Prostate gland (tissue), 2 donors: Measurements from ENCODE around the gene FER. TPM values are rescaled to one million over a fixed set of nuclear protein-coding genes. Genes with fewer than 3 reads are reported as not detected.
"Not testable (repeated sequence)": the region's sequence is repeated elsewhere in the genome, so short reads cannot be mapped to it uniquely, and the experiment has no call there.

Experiments
- DNase-seq: peaks from one replicate; pipeline ENCODE4 v3.0.0-alpha.2; 2019; ENCODE audit warnings: low spot score
- H3K27ac ChIP-seq, 2 donors: fragments of 200-600 bp; sonication (generic); 2 replicates each; pipeline ENCODE4 v1.5.1; 2017 to 2019
- H3K27me3 ChIP-seq: fragments of 200-600 bp; sonication (generic); replicated peaks from 2 replicates; pipeline ENCODE4 v1.5.1; 2019; ENCODE audit not compliant: insufficient read depth
- H3K36me3 ChIP-seq, 2 donors: fragments of 200-600 bp; sonication (generic); 1 replicate in 1 of 2; 2 replicates in 1 of 2; pipeline versions ENCODE4 v1.5.1 to v1.8.1; 2017 to 2019
- H3K4me1 ChIP-seq: fragments of 200-600 bp; sonication (generic); replicated peaks from 2 replicates; pipeline ENCODE4 v1.5.1; 2019
- H3K4me3 ChIP-seq, 2 donors: fragments of 200-600 bp; sonication (generic); 2 replicates each; pipeline ENCODE4 v1.5.1; 2017 to 2019
- H3K9me3 ChIP-seq: fragments of 200-600 bp; sonication (generic); 2 replicates; pipeline ENCODE4 v1.5.1; 2017
- POLR2A ChIP-seq: fragments of 450-650 bp; IDR thresholded peaks from one replicate; pipeline ENCODE4 v1.6.1; 2016; ENCODE audit warnings: antibody characterized with exemption, mild to moderate bottlenecking
- POLR2AphosphoS5 ChIP-seq: sonication (generic); formaldehyde crosslinking; IDR thresholded peaks from one replicate; pipeline ENCODE4 v1.6.1; 2017; ENCODE audit warnings: antibody characterized with exemption
- WGBS: methylation state at CpG from one replicate; pipeline ENCODE4 v1.1.5; 2018; 5-methylcytosine and 5-hydroxymethylcytosine counted together
- intact Hi-C: fragments of 100-400 bp; cut with DNase I; formaldehyde crosslinking; loops from one replicate; pipeline ENCODE4 v1.14.2; 2022
- total RNA-seq, 2 donors: library from RNA; depleted of rRNA; stranded (reverse); fragments of >200 nt; gene quantifications; one replicate each; pipeline ENCODE4 v1.1.0, GENCODE V29; 2016
- TF ChIP-seq, protein P1 (sequence below), 4 experiments: fragments of 200-600 bp in 2 of 4; fragments of 450-650 bp in 2 of 4; sonication (generic) in 2 of 4; IDR thresholded peaks; 1 replicate in 3 of 4; 2 replicates in 1 of 4; pipeline ENCODE4 v1.5.1; 2016 to 2019; ENCODE audit warnings: antibody characterized with exemption in 4 of 4, mild to moderate bottlenecking in 2 of 4, moderate library complexity in 2 of 4

Gene FER
- total RNA-seq, 2 donors from 2014 or later: 9.1 to 36.0 TPM

DNA sequence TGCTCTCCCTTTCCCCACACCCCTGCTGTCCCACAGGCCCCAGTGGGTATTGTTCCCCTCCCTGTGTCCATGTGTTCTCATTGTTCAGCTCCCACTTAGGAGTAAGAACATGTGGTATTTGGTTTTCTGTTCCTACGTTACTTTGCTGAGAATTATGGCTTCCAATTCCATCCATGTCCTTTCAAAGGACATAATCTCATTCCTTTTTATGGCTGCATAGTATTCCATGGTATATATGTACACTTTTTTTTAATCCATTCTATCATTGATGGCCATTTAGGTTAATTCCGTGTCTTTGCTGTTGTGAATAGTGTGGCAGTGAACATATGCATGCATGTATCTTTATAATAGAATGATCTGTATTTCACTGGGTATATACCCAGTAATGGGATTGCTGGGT, 25.6 kb downstream of the FER start:
- TF ChIP-seq POLR2A: no peak
- TF ChIP-seq POLR2AphosphoS5: no peak
- TF ChIP-seq, protein P1, sequence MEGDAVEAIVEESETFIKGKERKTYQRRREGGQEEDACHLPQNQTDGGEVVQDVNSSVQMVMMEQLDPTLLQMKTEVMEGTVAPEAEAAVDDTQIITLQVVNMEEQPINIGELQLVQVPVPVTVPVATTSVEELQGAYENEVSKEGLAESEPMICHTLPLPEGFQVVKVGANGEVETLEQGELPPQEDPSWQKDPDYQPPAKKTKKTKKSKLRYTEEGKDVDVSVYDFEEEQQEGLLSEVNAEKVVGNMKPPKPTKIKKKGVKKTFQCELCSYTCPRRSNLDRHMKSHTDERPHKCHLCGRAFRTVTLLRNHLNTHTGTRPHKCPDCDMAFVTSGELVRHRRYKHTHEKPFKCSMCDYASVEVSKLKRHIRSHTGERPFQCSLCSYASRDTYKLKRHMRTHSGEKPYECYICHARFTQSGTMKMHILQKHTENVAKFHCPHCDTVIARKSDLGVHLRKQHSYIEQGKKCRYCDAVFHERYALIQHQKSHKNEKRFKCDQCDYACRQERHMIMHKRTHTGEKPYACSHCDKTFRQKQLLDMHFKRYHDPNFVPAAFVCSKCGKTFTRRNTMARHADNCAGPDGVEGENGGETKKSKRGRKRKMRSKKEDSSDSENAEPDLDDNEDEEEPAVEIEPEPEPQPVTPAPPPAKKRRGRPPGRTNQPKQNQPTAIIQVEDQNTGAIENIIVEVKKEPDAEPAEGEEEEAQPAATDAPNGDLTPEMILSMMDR (IDR thresholded peaks at IDR 0.05): no peak
- intact Hi-C loops: no loop called here
- Histone ChIP-seq H3K27me3 (no peaks in the 10 kb centered on the region), H3K27ac (no peak overlapping the region), H3K4me3 (no peak overlapping the region), H3K4me1 (no peaks in the 10 kb centered on the region), H3K36me3 (no peaks in the 10 kb centered on the region), H3K9me3 (no peaks in the 10 kb centered on the region)
- DNase-seq: no peak
- 100% methylated on average over 2 of the region's 2 CpGs for WGBS

DNA sequence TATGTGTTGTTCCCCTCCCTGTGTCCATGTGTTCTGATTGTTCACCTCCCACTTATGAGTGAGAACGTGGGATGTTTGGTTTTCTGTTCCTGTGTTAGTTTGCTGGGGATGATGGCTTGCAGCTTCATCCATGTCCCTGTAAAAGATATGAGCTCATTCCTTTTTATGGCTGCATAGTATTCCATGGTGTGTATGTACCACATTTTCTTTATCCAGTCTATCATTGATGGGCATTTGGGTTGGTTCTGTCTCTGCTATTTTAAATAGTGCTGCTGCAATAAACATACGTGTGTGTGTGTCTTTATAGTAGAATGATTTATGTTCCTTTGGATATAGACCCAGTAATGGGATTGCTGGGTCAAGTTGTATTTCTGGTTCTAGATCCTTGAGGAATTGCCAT, 26.4 kb downstream of the FER start:
- H3K27me3 ChIP-seq, DNase-seq, H3K4me3 ChIP-seq, H3K4me1 ChIP-seq, H3K9me3 ChIP-seq, H3K27ac ChIP-seq, intact Hi-C loops, H3K36me3 ChIP-seq: not testable (repeated sequence)
- WGBS: 90% methylated on average over 2 of the region's 2 CpGs

DNA sequence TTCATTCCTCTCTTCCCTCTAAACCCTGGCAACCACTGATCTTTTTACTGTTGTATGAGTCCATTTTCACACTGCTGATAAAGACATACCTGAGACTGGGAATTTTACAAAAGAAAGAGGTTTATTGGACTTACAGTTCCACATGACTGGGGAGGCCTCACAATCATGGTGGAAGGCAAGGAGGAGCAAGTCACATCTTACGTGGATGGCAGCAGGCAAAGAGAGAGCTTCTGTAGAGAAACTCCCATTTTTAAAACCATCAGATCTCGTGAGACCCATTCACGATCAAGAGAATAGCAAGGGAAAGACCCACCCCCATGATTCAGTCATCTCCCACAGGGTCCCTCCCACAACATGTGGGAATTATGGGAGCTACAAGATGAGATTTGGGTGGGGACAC, 29.9 kb downstream of the FER start:
- H3K9me3 ChIP-seq, H3K36me3 ChIP-seq, H3K27me3 ChIP-seq, intact Hi-C loops, H3K4me3 ChIP-seq, H3K4me1 ChIP-seq, H3K27ac ChIP-seq, DNase-seq: not testable (repeated sequence)
- WGBS: 97% methylated on average over 3 of the region's 3 CpGs

DNA sequence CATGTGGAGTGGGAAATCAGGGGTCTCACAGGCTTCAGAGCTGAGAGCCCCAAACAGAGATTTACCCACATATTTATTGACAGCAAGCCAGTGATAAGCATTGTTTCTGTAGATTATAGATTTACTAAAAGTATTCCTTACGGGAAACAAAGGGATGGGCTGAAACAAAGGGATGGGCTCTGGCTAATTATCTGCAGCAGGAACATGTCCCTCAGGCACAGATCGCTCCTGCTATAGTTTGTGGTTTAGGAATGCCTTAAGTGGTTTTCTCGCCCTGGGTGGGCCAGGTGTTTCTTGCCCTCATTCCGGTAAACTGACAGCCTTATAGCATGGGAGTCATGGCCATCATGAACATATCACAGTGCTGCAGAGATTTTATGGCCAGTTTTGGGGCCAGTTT, 36.9 kb downstream of the FER start:
- DNase-seq, H3K4me1 ChIP-seq: not testable (repeated sequence)

DNA sequence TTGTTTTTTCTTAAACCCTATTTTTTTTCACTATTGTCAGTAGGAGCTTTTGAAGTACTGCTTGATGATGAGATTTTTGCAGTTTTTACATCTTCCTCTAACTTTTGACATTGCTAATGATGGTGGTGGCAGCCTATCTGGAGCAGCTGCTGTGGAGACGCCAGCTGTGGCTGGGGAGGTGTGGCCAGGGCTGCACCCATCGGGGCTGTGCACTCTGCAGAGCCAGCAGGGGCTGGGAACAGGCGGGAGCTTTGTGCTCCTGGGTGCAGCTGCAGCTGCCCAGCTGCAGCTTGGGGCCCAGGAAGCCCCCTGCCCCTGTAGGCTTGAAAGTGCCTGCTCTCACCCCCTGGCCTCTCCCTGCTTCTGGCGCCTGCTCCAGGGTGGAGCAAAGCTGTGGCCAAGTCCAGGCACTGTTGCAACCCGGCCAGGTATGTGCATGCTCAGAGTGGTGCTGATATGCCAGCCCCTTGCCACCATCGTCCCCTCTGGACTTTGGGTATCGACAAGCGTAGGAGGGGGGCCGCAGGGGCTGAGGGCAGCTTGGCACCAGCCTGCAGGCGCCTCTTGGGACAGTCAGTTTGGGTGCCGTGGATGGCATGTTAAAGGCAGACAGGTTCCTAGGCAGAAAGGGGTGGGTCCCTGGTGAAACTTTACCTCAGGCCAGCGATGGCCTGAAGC, 39.2 kb downstream of the FER start:
- Histone ChIP-seq H3K27me3 (no peaks in the 10 kb centered on the region), H3K36me3 (no peaks in the 10 kb centered on the region), H3K9me3 (no peaks in the 10 kb centered on the region), H3K4me1 (no peaks in the 10 kb centered on the region), H3K4me3 (no peak overlapping the region), H3K27ac (no peak overlapping the region)
- 97% methylated on average over 11 of the region's 12 CpGs for WGBS
- TF ChIP-seq, protein P1 (IDR thresholded peaks at IDR 0.05): no peak
- TF ChIP-seq POLR2AphosphoS5: no peak
- no peak for TF ChIP-seq POLR2A
- DNase-seq: no peak
- intact Hi-C loops: no loop called here

More for the DNA sequence above, 36.9 kb downstream of the FER start:
- 96% methylated on average over 4 of the region's 4 CpGs for WGBS
- H3K36me3 ChIP-seq, H3K9me3 ChIP-seq, H3K4me3 ChIP-seq, intact Hi-C loops, H3K27me3 ChIP-seq, H3K27ac ChIP-seq: not testable (repeated sequence)

DNA sequence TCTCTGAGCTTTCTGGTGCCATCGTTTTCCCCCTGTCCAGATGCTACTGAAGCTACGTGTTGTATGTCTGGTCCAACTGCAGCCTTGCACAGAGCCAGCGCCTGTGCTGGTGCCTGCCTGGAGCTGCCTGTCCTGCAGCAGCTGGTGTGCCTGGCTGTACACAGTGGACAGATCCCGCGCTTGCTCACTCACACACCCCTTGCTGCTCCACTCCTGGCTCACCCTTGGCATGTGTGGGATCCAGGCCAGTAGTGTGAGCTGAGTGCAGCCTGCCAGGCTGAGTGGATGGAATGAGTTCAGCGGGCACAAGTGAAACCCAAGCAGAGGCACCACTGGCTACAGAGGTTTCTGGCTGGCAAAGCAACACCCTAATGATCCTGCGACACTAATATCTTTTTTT, 40.4 kb downstream of the FER start:
- H3K4me3 ChIP-seq: no peak overlapping the region
- no peak overlapping the region for H3K27ac ChIP-seq
- 85% methylated on average over 7 of the region's 7 CpGs for WGBS
- intact Hi-C loops: no loop called here
- TF ChIP-seq, protein P1 (IDR thresholded peaks at IDR 0.05): no peak
- TF ChIP-seq POLR2AphosphoS5 (no peak), POLR2A (no peak)
- no peaks in the 10 kb centered on the region for H3K27me3 ChIP-seq
- no peak for DNase-seq
- H3K4me1 ChIP-seq: no peaks in the 10 kb centered on the region
- no peaks in the 10 kb centered on the region for H3K9me3 ChIP-seq
- H3K36me3 ChIP-seq: no peaks in the 10 kb centered on the region
